Keratinocyte (primary cell): Measurements from ENCODE around the gene PRR19. TPM values are rescaled to one million over a fixed set of nuclear protein-coding genes. Genes with fewer than 3 reads are reported as not detected.
"Not testable (repeated sequence)": the region's sequence is repeated elsewhere in the genome, so short reads cannot be mapped to it uniquely, and the experiment has no call there.

Experiments
- DNase-seq: peaks from one replicate; pipeline ENCODE4 v3.0.0-alpha.2; 2011; ENCODE audit warnings: low read depth, missing footprints, low spot score
- FAIRE-seq: peaks from 2 replicates; lab custom pipeline; 2011; peaks lifted over from hg19 to GRCh38; lab: Jason Lieb, UNC
- H2AFZ ChIP-seq: 2 replicates; pipeline ENCODE4 v1.6.0; 2012; ENCODE audit warnings: low read length, control low read depth, inconsistent platforms; ENCODE audit not compliant: control insufficient read depth
- H3K27ac ChIP-seq: 2 replicates; pipeline ENCODE4 v1.5.1; 2011; ENCODE audit warnings: low read length; ENCODE audit not compliant: control insufficient read depth, insufficient read depth
- H3K27me3 ChIP-seq: 3 replicates; pipeline ENCODE4 v1.6.0; 2011; ENCODE audit warnings: low read length; ENCODE audit not compliant: control insufficient read depth, insufficient read depth; ENCODE audit errors: extremely low read depth
- H3K36me3 ChIP-seq, 2 experiments: 2 replicates in 1 of 2; 3 replicates in 1 of 2; pipeline ENCODE4 v1.5.1; 2011; ENCODE audit warnings: low read length in 2 of 2, mild to moderate bottlenecking in 1 of 2; ENCODE audit not compliant: control insufficient read depth in 2 of 2, insufficient read depth in 2 of 2; ENCODE audit errors: extremely low read depth in 1 of 2
- H3K4me1 ChIP-seq: 3 replicates; pipeline ENCODE4 v1.5.1; 2011; ENCODE audit warnings: low read length; ENCODE audit not compliant: control insufficient read depth, insufficient read depth; ENCODE audit errors: extremely low read depth
- H3K4me2 ChIP-seq: 3 replicates; pipeline ENCODE4 v1.6.0; 2011; ENCODE audit warnings: low read depth, low read length; ENCODE audit not compliant: control insufficient read depth, insufficient read depth; ENCODE audit errors: extremely low read depth
- H3K4me3 ChIP-seq, 3 experiments: fragments of 200-600 bp in 1 of 3; sonication (generic) in 1 of 3; 2 replicates in 2 of 3; 3 replicates in 1 of 3; pipeline ENCODE4 v1.5.1; 2011 to 2016; ENCODE audit warnings: low read length in 3 of 3, mild to moderate bottlenecking in 3 of 3, control low read depth in 2 of 3, inconsistent platforms in 1 of 3, low read depth in 1 of 3, mixed read lengths in 1 of 3, mixed run types in 1 of 3, moderate library complexity in 1 of 3; ENCODE audit not compliant: control insufficient read depth in 2 of 3, insufficient read depth in 2 of 3; ENCODE audit errors: extremely low read depth in 1 of 3
- H3K79me2 ChIP-seq: 2 replicates; pipeline ENCODE4 v1.6.0; 2012; ENCODE audit warnings: low read length; ENCODE audit not compliant: control insufficient read depth, insufficient read depth
- H3K9ac ChIP-seq: 3 replicates; pipeline ENCODE4 v1.6.0; 2011; ENCODE audit warnings: low read length; ENCODE audit not compliant: control insufficient read depth, insufficient read depth; ENCODE audit errors: extremely low read depth
- H3K9me1 ChIP-seq: 3 replicates; pipeline ENCODE4 v1.6.0; 2011; ENCODE audit warnings: low read length; ENCODE audit not compliant: control insufficient read depth, insufficient read depth; ENCODE audit errors: extremely low read depth
- H3K9me3 ChIP-seq: 2 replicates; pipeline ENCODE4 v1.5.1; 2012; ENCODE audit warnings: low read depth, low read length; ENCODE audit not compliant: control insufficient read depth
- H4K20me1 ChIP-seq: 3 replicates; pipeline ENCODE4 v1.6.0; 2011; ENCODE audit warnings: low read length; ENCODE audit not compliant: control insufficient read depth, insufficient read depth; ENCODE audit errors: extremely low read depth
- EZH2 ChIP-seq: IDR thresholded peaks from one replicate; pipeline ENCODE4 v1.6.1; 2012; ENCODE audit warnings: inconsistent platforms, mild to moderate bottlenecking, low read length, moderate library complexity
- dilution Hi-C: fragments of 300-500 bp; cut with MboI; formaldehyde crosslinking; loops from one replicate; pipeline ENCODE4 v1.7.0; 2020; ENCODE audit warnings: low sequenced_read_pairs; ENCODE audit not compliant: extremely low pct_ligation_motif_present
- polyA plus RNA-seq, 5 experiments: library from polyadenylated mRNA; depleted of rRNA in 3 of 5; stranded (reverse) in 3 of 5; stranded (forward) in 1 of 5; unstranded in 1 of 5; fragments of >200 nt; gene quantifications; 1 replicate in 1 of 5; 2 replicates in 3 of 5; 3 replicates in 1 of 5; pipeline versions ENCODE4 v1.2.1 to v1.2.3, GENCODE V29; 2011 to 2012; ENCODE audit warnings: missing spikeins in 2 of 5, low read depth in 1 of 5, low replicate concordance in 1 of 5
- TF ChIP-seq, protein P1 (sequence below), 3 experiments: IDR thresholded peaks in 1 of 3; conservative IDR thresholded peaks in 1 of 3; optimal IDR thresholded peaks in 1 of 3; 2 replicates in 2 of 3; 3 replicates in 1 of 3; pipeline versions ENCODE3 to v1.5.1; 2011; ENCODE audit warnings: low read length in 3 of 3, mild to moderate bottlenecking in 3 of 3, moderate library complexity in 2 of 3, control low read depth in 1 of 3, inconsistent platforms in 1 of 3; ENCODE audit not compliant: insufficient read depth in 2 of 3; ENCODE audit errors: extremely low read depth in 1 of 3

Gene PRR19
- polyA plus RNA-seq, 1 donor (not counting 4 experiments of a cell fraction or from before 2014, with no cell fraction given) = 0.25 TPM

GRCh38 chr19:42261763-42262162, 40.2 kb upstream of the PRR19 start:
- Histone ChIP-seq H3K9me3 (no peaks in the 10 kb centered on the region), H3K9ac (no peak overlapping the region), H3K9me1 (no peaks in the 10 kb centered on the region), H3K4me2 (no peak overlapping the region), H2AFZ (no peak overlapping the region), H3K4me3 (no peak overlapping the region), H3K27me3 (no peaks in the 10 kb centered on the region), H3K79me2 (no peaks in the 10 kb centered on the region), H3K27ac (no peak overlapping the region), H3K36me3 (no peaks in the 10 kb centered on the region), H4K20me1 (no peaks in the 10 kb centered on the region), H3K4me1 (no peaks in the 10 kb centered on the region)
- no peak for FAIRE-seq
- TF ChIP-seq, protein P1, sequence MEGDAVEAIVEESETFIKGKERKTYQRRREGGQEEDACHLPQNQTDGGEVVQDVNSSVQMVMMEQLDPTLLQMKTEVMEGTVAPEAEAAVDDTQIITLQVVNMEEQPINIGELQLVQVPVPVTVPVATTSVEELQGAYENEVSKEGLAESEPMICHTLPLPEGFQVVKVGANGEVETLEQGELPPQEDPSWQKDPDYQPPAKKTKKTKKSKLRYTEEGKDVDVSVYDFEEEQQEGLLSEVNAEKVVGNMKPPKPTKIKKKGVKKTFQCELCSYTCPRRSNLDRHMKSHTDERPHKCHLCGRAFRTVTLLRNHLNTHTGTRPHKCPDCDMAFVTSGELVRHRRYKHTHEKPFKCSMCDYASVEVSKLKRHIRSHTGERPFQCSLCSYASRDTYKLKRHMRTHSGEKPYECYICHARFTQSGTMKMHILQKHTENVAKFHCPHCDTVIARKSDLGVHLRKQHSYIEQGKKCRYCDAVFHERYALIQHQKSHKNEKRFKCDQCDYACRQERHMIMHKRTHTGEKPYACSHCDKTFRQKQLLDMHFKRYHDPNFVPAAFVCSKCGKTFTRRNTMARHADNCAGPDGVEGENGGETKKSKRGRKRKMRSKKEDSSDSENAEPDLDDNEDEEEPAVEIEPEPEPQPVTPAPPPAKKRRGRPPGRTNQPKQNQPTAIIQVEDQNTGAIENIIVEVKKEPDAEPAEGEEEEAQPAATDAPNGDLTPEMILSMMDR (optimal IDR thresholded peaks at IDR 0.05 in 1 of 3, IDR thresholded peaks at IDR 0.05 in 1 of 3, conservative IDR thresholded peaks at IDR 0.05 in 1 of 3; ENCODE audit: extremely low read depth in 1 of 3, insufficient read depth in 2 of 3, low read length in 3 of 3) = no peak
- no peak for TF ChIP-seq EZH2
- DNase-seq = no peak
- dilution Hi-C loops = no loop called here

GRCh38 chr19:42266105-42266504, 35.8 kb upstream of the PRR19 start:
- H3K79me2 ChIP-seq, H3K4me2 ChIP-seq, H3K9me3 ChIP-seq, H3K9me1 ChIP-seq, H4K20me1 ChIP-seq, DNase-seq, H2AFZ ChIP-seq, dilution Hi-C loops, H3K4me3 ChIP-seq, FAIRE-seq, H3K9ac ChIP-seq, H3K36me3 ChIP-seq, H3K27me3 ChIP-seq, H3K27ac ChIP-seq: not testable (repeated sequence)
- peaks cover 19% of the 10 kb centered on the region for H3K4me1 ChIP-seq

DNA sequence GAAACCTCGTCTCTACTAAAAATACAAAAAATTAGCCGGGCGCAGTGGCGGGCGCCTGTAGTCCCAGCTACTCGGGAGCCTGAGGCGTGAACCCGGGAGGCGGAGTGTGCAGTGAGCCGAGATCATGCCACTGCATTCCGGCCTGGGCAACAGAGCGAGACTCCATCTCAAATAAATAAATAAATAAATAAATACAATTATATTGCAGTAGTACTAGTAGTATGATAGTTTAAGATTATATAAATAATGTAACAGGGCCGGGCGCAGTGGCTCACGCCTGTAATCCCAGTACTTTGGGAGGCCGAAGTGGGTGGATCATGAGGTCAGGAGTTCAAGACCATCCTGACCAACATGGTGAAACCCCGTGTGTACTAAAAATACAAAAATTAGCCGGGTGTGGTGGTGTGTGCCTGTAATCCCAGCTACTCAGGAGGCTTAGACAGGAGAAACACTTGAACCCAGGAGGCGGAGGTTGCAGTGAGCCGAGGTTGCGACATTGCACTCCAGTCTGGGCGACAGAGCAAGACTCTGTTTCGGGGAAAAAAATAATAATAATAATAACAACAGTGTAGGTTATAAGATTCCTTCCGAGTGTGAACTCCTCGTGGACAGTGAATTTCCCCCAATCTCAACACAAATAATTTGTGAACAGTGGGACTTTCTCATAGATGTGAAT, 34.9 kb upstream of the PRR19 start:
- H3K9me1 ChIP-seq, FAIRE-seq, H3K9me3 ChIP-seq, H3K36me3 ChIP-seq, dilution Hi-C loops, H4K20me1 ChIP-seq, H3K27me3 ChIP-seq, H3K4me3 ChIP-seq, DNase-seq: not testable (repeated sequence)
- Histone ChIP-seq H3K79me2 (peaks cover 19% of the 10 kb centered on the region), H3K4me2 (peak overlapping the region; percentile 99), H3K27ac (peak overlapping the region; percentile 99), H3K4me1 (peaks cover 25% of the 10 kb centered on the region), H2AFZ (peak overlapping the region; percentile 99), H3K9ac (peak overlapping the region; percentile 99)
